ENCODE data around the gene SCYGR8. TPM values are rescaled to one million over a fixed set of nuclear protein-coding genes. Genes with fewer than 3 reads are reported as not detected.

SCYGR8 gene
- total and polyA plus RNA-seq, 2 donors (not counting 1 experiment from before 2014, with no cell fraction given): not detected

- Histone ChIP-seq H3K27me3 (replicated peaks in 1 of 4; ENCODE audit: control extremely low read depth in 1 of 4, control insufficient read depth in 3 of 4, insufficient read depth in 4 of 4, low read length in 3 of 4) (no peaks in the 10 kb centered on the region), H2AFZ (ENCODE audit: insufficient read depth, low read depth, low read length, poor library complexity, severe bottlenecking) (no peak overlapping the region), H3K9ac (ENCODE audit: low read length) (no peak overlapping the region), H3K4me3 (ENCODE audit: control extremely low read depth in 1 of 5, extremely low read depth in 1 of 5, insufficient read depth in 1 of 5, low read depth in 2 of 5, low read length in 4 of 5) (no peak overlapping the region), H3K9me3 (ENCODE audit: control extremely low read depth in 1 of 3, control insufficient read depth in 2 of 3, insufficient read depth in 1 of 3, low read length in 2 of 3) (no peaks in the 10 kb centered on the region), H3K27ac (ENCODE audit: low read length in 2 of 2) (no peak overlapping the region), H3K4me1 (ENCODE audit: control insufficient read depth in 2 of 2, insufficient read depth in 2 of 2, low read length in 2 of 2) (no peaks in the 10 kb centered on the region), H4K20me1 (ENCODE audit: control insufficient read depth, insufficient read depth, low read length, poor library complexity, severe bottlenecking) (no peaks in the 10 kb centered on the region), H3K36me3 (replicated peaks in 1 of 2; ENCODE audit: control extremely low read depth in 1 of 2, control insufficient read depth in 1 of 2, extremely low read depth in 1 of 2, insufficient read depth in 2 of 2, low read length in 1 of 2) (no peaks in the 10 kb centered on the region), H3K79me2 (ENCODE audit: control insufficient read depth, insufficient read depth, low read length) (no peaks in the 10 kb centered on the region), H3K4me2 (replicated peaks; ENCODE audit: low read depth, low read length, poor library complexity, severe bottlenecking) (no peak overlapping the region)
- intact Hi-C loops (cut with micrococcal nuclease): no loop called here
- 72% methylated on average over 12 of the region's 13 CpGs for WGBS (ENCODE audit: insufficient coverage)
- Mint-ChIP-seq H3K27ac (no peak overlapping the region), H3K9me3 (ENCODE audit: insufficient read depth) (no peaks in the 10 kb centered on the region), H3K4me1 (no peaks in the 10 kb centered on the region), H3K27me3 (peaks cover 6% of the 10 kb centered on the region), H3K4me3 (no peak overlapping the region)
- ChIA-PET POLR2A (no interaction called here), CTCF (no interaction called here)
- no peak for TF ChIP-seq CTCF (IDR thresholded peaks at IDR 0.05)
- no peak for TF ChIP-seq EZH2 (IDR thresholded peaks at IDR 0.05; ENCODE audit: borderline replicate concordance, insufficient read depth, low read depth, low read length, poor library complexity, severe bottlenecking)
- ATAC-seq (ENCODE audit: low read depth) (no peak), DNase-seq (no peak)
These were observed 13.9 kb downstream of the SCYGR8 start for GRCh38 chr2:227759411-227760118.

DNA sequence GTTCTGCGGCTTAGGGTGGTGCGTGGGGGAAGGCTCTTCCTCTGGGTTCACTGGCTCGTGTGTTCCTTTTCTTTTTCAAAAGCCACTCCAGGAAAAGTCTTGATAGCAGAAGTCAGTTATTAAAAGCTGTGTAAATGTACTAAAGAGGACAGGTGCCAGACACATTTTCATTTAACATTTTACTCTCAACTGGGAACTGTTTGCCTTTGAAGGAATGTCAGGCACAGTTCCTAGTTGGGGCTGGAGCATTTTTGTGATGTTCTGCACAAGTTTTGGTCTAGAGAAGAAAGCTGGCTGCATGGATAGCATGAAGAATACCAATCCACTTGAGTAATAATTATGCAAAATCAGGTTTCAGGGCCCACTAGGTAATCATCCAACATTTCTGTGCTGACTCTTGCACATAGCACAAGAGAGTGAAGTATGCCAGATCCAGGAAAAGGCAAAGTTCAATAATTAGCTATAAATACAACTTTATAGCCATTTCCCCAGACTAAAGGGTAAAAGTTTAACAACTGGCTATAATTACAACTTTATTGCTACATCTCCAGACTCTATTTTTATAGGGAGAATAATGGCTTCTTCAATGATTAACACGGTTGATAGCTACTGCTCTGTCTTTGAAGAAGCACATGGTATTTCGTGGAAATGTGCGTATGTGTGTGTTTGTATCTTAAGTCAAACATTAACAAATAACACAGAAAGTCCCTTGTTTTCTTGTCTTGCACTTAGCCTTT lies 16.2 kb downstream of the SCYGR8 start:
- no peaks in the 10 kb centered on the region for H3K4me1 Mint-ChIP-seq
- Histone ChIP-seq H3K4me2 (replicated peaks; ENCODE audit: low read depth, low read length, poor library complexity, severe bottlenecking) (no peak overlapping the region), H3K36me3 (replicated peaks in 1 of 2; ENCODE audit: control extremely low read depth in 1 of 2, control insufficient read depth in 1 of 2, extremely low read depth in 1 of 2, insufficient read depth in 2 of 2, low read length in 1 of 2) (no peaks in the 10 kb centered on the region), H2AFZ (ENCODE audit: insufficient read depth, low read depth, low read length, poor library complexity, severe bottlenecking) (no peak overlapping the region), H3K27me3 (replicated peaks in 1 of 4; ENCODE audit: control extremely low read depth in 1 of 4, control insufficient read depth in 3 of 4, insufficient read depth in 4 of 4, low read length in 3 of 4) (no peaks in the 10 kb centered on the region), H3K4me1 (ENCODE audit: control insufficient read depth in 2 of 2, insufficient read depth in 2 of 2, low read length in 2 of 2) (no peaks in the 10 kb centered on the region), H3K9me3 (ENCODE audit: control extremely low read depth in 1 of 3, control insufficient read depth in 2 of 3, insufficient read depth in 1 of 3, low read length in 2 of 3) (no peaks in the 10 kb centered on the region), H4K20me1 (ENCODE audit: control insufficient read depth, insufficient read depth, low read length, poor library complexity, severe bottlenecking) (no peaks in the 10 kb centered on the region), H3K27ac (ENCODE audit: low read length in 2 of 2) (no peak overlapping the region), H3K4me3 (ENCODE audit: control extremely low read depth in 1 of 5, extremely low read depth in 1 of 5, insufficient read depth in 1 of 5, low read depth in 2 of 5, low read length in 4 of 5) (no peak overlapping the region), H3K79me2 (ENCODE audit: control insufficient read depth, insufficient read depth, low read length) (no peaks in the 10 kb centered on the region), H3K9ac (ENCODE audit: low read length) (no peak overlapping the region)
- no peak overlapping the region for H3K27ac Mint-ChIP-seq
- TF ChIP-seq EZH2 (IDR thresholded peaks at IDR 0.05; ENCODE audit: borderline replicate concordance, insufficient read depth, low read depth, low read length, poor library complexity, severe bottlenecking) (no peak), CTCF (IDR thresholded peaks at IDR 0.05) (no peak)
- intact Hi-C loops (cut with micrococcal nuclease): no loop called here
- ChIA-PET CTCF (no interaction called here), POLR2A (interaction anchor here (0.6 kb wide), 1 partner anchor 18 kb away, joined by 4 read pairs; no protein-coding TSS in a partner anchor)
- DNase-seq (no peak), ATAC-seq (ENCODE audit: low read depth) (no peak)
- H3K9me3 Mint-ChIP-seq (ENCODE audit: insufficient read depth): no peaks in the 10 kb centered on the region
- H3K27me3 Mint-ChIP-seq: peaks cover 9% of the 10 kb centered on the region
- no CpG with 5 or more reads among the region's 6 CpGs for whole genome bisulfite sequencing (ENCODE audit: insufficient coverage)
- no peak overlapping the region for H3K4me3 Mint-ChIP-seq

All from B cell (primary cell).